Tibial artery (tissue), 4 donors: Measurements from ENCODE around the gene LSR.
"Not testable (repeated sequence)": the region's sequence is repeated elsewhere in the genome, so short reads cannot be mapped to it uniquely, and the experiment has no call there.

Experiments used
- DNase-seq, 2 donors: peaks; one replicate each; pipeline ENCODE4 v3.0.0-alpha.2; 2019
- H3K27ac ChIP-seq, 2 donors: fragments of 200-600 bp; sonication (generic) in 1 of 2; 1 replicate in 1 of 2; 2 replicates in 1 of 2; pipeline ENCODE4 v1.5.1; 2018 to 2019; ENCODE audit warnings: mild to moderate bottlenecking in 1 of 2
- H3K27me3 ChIP-seq, 2 donors: fragments of 200-600 bp; sonication (generic) in 1 of 2; one replicate each; pipeline versions ENCODE4 v1.5.1 to v1.6.0; 2016 to 2019
- H3K36me3 ChIP-seq, 3 donors: fragments of 200-600 bp; sonication (generic) in 2 of 3; one replicate each; pipeline ENCODE4 v1.5.1; 2016 to 2019; ENCODE audit warnings: mild to moderate bottlenecking in 2 of 3
- H3K4me1 ChIP-seq, 4 donors: fragments of 200-600 bp; sonication (generic) in 2 of 4; 1 replicate in 3 of 4; 2 replicates in 1 of 4; pipeline ENCODE4 v1.5.1; 2016 to 2019
- H3K4me3 ChIP-seq, 2 donors: fragments of 200-600 bp; sonication (generic) in 1 of 2; 1 replicate in 1 of 2; 2 replicates in 1 of 2; pipeline ENCODE4 v1.5.1; 2018 to 2019; ENCODE audit warnings: mild to moderate bottlenecking in 2 of 2
- H3K9me3 ChIP-seq, 3 donors: fragments of 200-600 bp; sonication (generic) in 1 of 3; one replicate each; pipeline ENCODE4 v1.5.1; 2016 to 2019
- intact Hi-C: fragments of 100-400 bp; cut with DNase I; formaldehyde crosslinking; loops from one replicate; pipeline ENCODE4 v1.15.0; 2023; ENCODE audit warnings: low total_unique reads
- TF ChIP-seq, protein P1 (sequence below), 2 experiments: fragments of 200-600 bp in 1 of 2; fragments of 450-650 bp in 1 of 2; IDR thresholded peaks; one replicate each; pipeline ENCODE4 v1.5.1; 2017 to 2019; ENCODE audit warnings: antibody characterized with exemption in 2 of 2, mild to moderate bottlenecking in 1 of 2, moderate library complexity in 1 of 2

The LSR gene

DNA sequence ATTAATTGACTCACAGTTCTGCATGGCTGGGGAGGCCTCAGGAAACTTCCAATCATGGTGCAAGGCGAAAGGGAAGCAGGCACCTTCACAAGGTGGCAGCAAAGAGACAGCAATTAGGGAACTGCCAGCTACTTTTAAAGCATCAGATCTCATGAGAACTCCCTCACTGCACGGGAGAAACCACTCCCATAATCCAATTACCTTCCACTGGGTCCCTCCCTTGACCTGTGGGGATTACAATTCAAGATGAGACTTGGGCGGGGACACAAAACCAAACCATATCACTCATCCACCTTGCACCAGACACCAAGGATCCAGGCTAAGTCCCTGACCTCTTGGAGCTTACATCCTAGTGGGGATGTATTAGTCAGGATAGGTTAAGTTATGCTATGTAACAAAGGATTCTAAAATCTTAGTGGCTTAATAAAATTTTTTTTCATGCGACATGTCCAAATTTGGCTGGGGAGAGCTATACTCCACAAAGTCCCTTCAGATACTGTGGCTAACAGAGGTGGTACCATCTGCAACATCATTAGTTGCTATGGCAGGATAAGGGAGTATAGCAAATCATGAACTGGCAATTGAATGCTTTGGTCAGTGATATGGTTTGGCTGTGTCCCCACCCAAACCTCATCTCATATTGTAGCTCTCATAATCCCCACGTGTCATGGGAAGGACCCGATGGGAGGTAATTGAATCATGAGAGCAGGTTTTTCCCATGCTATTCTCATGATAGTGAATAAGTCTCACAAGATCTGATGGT lies 12.0 kb upstream of the LSR start:
- DNase-seq = no peak
- H3K9me3 ChIP-seq = peaks cover 0 to 5% (median 0%) of the 10 kb centered on the region in 3 donors
- intact Hi-C loops = no loop called here
- H3K4me1 ChIP-seq = no peaks in the 10 kb centered on the region
- no peaks in the 10 kb centered on the region for H3K36me3 ChIP-seq
- no peak overlapping the region for H3K4me3 ChIP-seq
- H3K27me3 ChIP-seq = peaks cover 0 to 24% of the 10 kb centered on the region in 2 donors
- no peak overlapping the region for H3K27ac ChIP-seq
- TF ChIP-seq, protein P1, sequence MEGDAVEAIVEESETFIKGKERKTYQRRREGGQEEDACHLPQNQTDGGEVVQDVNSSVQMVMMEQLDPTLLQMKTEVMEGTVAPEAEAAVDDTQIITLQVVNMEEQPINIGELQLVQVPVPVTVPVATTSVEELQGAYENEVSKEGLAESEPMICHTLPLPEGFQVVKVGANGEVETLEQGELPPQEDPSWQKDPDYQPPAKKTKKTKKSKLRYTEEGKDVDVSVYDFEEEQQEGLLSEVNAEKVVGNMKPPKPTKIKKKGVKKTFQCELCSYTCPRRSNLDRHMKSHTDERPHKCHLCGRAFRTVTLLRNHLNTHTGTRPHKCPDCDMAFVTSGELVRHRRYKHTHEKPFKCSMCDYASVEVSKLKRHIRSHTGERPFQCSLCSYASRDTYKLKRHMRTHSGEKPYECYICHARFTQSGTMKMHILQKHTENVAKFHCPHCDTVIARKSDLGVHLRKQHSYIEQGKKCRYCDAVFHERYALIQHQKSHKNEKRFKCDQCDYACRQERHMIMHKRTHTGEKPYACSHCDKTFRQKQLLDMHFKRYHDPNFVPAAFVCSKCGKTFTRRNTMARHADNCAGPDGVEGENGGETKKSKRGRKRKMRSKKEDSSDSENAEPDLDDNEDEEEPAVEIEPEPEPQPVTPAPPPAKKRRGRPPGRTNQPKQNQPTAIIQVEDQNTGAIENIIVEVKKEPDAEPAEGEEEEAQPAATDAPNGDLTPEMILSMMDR (IDR thresholded peaks at IDR 0.05) = no peak

DNA sequence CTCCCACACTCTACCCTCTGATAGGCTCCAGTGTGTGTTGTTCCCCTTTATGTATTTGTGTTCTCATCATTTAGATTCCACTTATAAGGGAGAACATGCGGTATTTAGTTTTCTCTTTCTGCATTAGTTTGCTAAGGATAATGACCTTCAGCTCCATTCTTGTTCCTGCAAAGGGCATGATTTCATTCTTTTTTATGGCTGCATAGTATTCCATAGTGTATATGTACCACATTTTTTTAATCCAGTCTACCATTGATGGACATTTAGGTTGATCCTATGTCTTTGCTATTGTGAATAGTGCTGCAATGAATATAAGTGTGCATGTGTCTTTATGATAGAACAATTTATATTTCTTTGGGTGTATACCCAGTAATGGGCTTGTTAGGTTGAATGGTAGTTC lies 9.2 kb upstream of the LSR start:
- H3K27ac ChIP-seq, H3K9me3 ChIP-seq, intact Hi-C loops, H3K4me3 ChIP-seq, DNase-seq, H3K36me3 ChIP-seq, H3K4me1 ChIP-seq: not testable (repeated sequence)
- peaks cover 0 to 20% of the 10 kb centered on the region in 2 donors for H3K27me3 ChIP-seq

DNA sequence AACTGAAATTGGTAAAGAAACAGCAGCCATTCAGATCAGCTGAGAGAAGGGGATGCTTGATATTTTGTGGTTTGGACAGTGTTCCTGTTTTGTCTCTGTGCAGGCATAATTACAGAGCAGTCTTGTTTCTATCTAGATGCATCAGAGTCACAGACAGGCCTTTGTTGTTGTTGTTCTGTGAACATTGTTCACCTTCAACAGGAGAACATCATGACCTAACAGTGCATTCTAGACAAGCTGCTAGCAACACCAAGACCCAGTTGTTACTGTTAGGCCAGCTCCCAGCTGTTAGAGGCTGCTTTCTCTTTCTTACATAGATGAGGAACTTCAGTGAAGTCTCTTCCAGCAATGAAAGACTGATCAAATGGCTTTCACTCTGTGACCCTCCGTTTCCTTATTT lies 8.5 kb upstream of the LSR start:
- intact Hi-C loops = loop anchor here (2.0 kb wide), 1 partner anchor 78 kb away; no protein-coding TSS in a partner anchor
- Histone ChIP-seq H3K4me1 (no peaks in the 10 kb centered on the region), H3K4me3 (no peak overlapping the region), H3K27me3 (peaks cover 0 to 20% of the 10 kb centered on the region in 2 donors), H3K9me3 (peaks cover 0 to 5% (median 0%) of the 10 kb centered on the region in 3 donors), H3K36me3 (no peaks in the 10 kb centered on the region), H3K27ac (no peak overlapping the region)
- TF ChIP-seq, protein P1 (IDR thresholded peaks at IDR 0.05) = no peak
- DNase-seq = no peak

DNA sequence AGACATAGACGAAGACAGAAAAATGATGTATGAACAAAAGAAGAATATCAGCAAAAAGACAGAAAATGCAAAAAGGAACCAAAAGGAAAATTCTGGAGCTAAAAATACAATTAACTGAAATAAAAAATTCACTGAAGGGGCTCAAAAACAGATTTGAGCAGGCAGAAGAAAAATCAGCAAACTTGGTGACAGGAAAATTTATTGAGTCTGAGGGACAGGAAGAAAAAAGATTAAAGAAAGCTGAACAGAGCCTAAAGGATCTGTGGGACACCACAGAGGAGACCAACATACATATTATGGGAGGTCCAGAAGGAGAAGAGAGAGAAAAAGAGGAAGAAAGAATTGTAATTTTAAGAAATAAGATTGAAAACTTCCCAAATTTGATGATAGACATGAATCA lies 7.4 kb upstream of the LSR start:
- H3K9me3 ChIP-seq = peaks cover 0 to 5% (median 0%) of the 10 kb centered on the region in 3 donors
- no peak overlapping the region for H3K4me3 ChIP-seq
- H3K4me1 ChIP-seq = no peaks in the 10 kb centered on the region
- intact Hi-C loops = loop anchor here (2.0 kb wide), 1 partner anchor 79 kb away; no protein-coding TSS in a partner anchor
- H3K27ac ChIP-seq = no peak overlapping the region
- no peaks in the 10 kb centered on the region for H3K36me3 ChIP-seq
- TF ChIP-seq, protein P1 (IDR thresholded peaks at IDR 0.05) = no peak
- DNase-seq = no peak
- peaks cover 0 to 23% of the 10 kb centered on the region in 2 donors for H3K27me3 ChIP-seq

DNA sequence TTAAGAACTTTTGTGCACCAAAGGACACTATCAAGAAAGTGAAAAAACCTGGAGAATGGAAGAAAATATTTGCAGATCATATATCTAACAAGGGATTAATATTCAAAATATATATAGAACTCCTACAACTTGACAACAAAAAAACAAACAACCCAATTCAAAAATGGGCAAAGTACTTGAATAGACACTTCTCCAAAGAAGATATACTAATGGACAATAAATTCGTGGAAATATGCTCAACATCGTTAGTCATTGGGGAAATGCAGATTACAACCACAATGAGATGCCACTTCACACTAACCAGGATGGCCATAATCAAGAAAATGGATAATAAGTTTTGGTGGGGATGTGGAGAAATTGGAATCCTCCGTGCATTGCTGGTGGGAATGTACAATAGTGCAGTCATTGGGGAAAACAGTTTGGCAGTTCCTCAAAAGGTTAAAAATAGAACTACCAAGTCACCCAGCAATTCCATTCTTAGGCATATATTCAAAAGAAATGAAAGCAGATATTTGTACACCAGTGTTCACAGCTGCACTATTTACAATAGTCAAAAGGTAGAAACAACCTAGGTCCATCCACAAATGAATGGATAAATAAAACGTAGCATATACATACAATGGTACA lies 2.2 kb upstream of the LSR start:
- no peak overlapping the region for H3K27ac ChIP-seq
- H3K36me3 ChIP-seq = no peaks in the 10 kb centered on the region
- TF ChIP-seq, protein P1 (IDR thresholded peaks at IDR 0.05) = no peak
- H3K9me3 ChIP-seq = peaks cover 0 to under 1% (median 0%) of the 10 kb centered on the region in 3 donors
- no peak for DNase-seq
- intact Hi-C loops = no loop called here
- no peak overlapping the region for H3K4me3 ChIP-seq
- peaks cover 0 to 37% of the 10 kb centered on the region in 2 donors for H3K27me3 ChIP-seq
- H3K4me1 ChIP-seq = peaks cover 0 to 22% (median 15%) of the 10 kb centered on the region in 4 donors
